K562 (cell line): Measurements from ENCODE around the gene PEBP1. TPM values are rescaled to one million over a fixed set of nuclear protein-coding genes. Genes with fewer than 3 reads are reported as not detected.
A peak's percentile ranks its signal among the peaks of the same experiment; 100 is the strongest.

Experiments used
- DMBX1 ChIP-seq: fragments of 250-450 bp; sonication (Bioruptor Pico); IDR thresholded peaks from 2 replicates; pipeline ENCODE4 v1.8.0; 2022; ENCODE audit warnings: inconsistent platforms, mild to moderate bottlenecking, moderate library complexity, borderline replicate concordance
- PTTG1 ChIP-seq: fragments of 450-650 bp; IDR thresholded peaks from 2 replicates; pipeline ENCODE4 v1.6.1; 2016; ENCODE audit warnings: low read depth, mild to moderate bottlenecking, missing genetic modification characterization, missing compliant biosample characterization
- polyA plus RNA-seq, 8 experiments: library from polyadenylated mRNA; depleted of rRNA in 4 of 8; stranded (reverse) in 5 of 8; unstranded in 3 of 8; fragments of >200 nt; fragmentation: Nextera tagmentation in 2 of 8; fragmentation: Illumina TruSeq in 1 of 8; extraction: Ambion mirVana in 2 of 8; extraction: Trizol in 1 of 8; gene quantifications; 2 replicates each; pipeline versions ENCODE4 v1.2.1 to v1.2.3, GENCODE V29; 2011 to 2014; ENCODE audit warnings: inconsistent platforms in 1 of 8, missing spikeins in 1 of 8
- total RNA-seq, 7 experiments: library from RNA; depleted of rRNA in 6 of 7; stranded (reverse); fragments of >200 nt in 6 of 7; fragmentation: Illumina TruSeq in 2 of 7; extraction: Trizol in 2 of 7; gene quantifications; 2 replicates each; pipeline versions ENCODE4 v1.2.1 to v1.2.3, GENCODE V29; 2011 to 2021; ENCODE audit warnings: low replicate concordance in 1 of 7
- TF ChIP-seq, protein P1 (sequence below), 2 experiments: fragments of 450-650 bp in 1 of 2; sonication (generic) in 1 of 2; formaldehyde crosslinking in 1 of 2; IDR thresholded peaks; 2 replicates each; pipeline versions ENCODE4 v1.7.1 to v1.9.0; 2016 to 2022; ENCODE audit warnings: inconsistent platforms in 1 of 2, mild to moderate bottlenecking in 1 of 2, missing genetic modification reagents in 1 of 2
- TF ChIP-seq, protein P2 (sequence below): sonication (generic); formaldehyde crosslinking; IDR thresholded peaks from 2 replicates; pipeline ENCODE4 v1.8.0; 2023; ENCODE audit warnings: mild to moderate bottlenecking, missing genetic modification reagents
- TF ChIP-seq, protein P3 (sequence below): fragments of 250-450 bp; sonication (Bioruptor Pico); IDR thresholded peaks from 2 replicates; pipeline ENCODE4 v1.9.0; 2021; ENCODE audit warnings: mild to moderate bottlenecking, inconsistent platforms
- TF ChIP-seq, protein P4 (sequence below): IDR thresholded peaks from 2 replicates; pipeline ENCODE4 v1.6.1; 2014; ENCODE audit warnings: antibody characterized with exemption

Gene PEBP1
- total and polyA plus RNA-seq, 9 of the 15 experiments (the other 6 are each of a cell fraction or from before 2014, with no cell fraction given): 77.3 to 207 (median 153) TPM

DNA sequence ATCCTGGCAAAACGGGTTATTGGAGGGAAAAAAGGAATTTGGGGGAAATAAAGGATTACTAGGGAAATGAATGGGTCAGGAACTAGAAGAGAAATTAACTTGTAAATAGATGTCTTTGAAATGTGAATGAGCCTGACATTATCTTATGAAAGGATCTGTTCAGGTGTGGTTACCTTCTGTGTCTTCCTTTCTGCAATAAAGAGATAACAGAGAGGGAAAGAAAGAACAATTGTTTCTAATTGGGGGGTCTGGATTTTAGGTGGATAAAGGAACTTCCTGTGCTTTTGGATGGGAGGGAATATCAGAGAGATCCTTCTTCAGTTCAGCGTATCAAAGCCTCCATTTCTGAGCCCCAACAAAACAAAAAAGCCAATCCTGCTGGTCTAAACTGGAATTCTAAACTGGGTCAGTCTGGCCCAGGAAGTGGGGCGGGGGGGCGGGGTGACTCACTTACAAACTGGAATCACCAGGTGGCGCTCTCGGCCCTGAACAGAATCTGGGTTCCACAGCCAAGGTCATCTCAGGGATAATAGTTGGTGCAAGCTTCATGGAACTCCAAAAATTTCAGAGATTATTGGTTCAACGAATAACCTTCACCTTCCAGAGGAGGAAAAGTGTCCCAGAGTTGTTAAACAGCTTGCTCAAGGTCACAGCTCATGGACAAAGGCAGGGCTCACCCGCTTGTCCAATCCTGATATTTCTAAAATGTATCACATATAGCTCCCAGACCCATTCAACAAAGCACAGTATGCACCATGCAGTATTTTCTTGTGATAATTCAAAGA lies 15.2 kb upstream of the PEBP1 start (continued):
- TF ChIP-seq, protein P1, sequence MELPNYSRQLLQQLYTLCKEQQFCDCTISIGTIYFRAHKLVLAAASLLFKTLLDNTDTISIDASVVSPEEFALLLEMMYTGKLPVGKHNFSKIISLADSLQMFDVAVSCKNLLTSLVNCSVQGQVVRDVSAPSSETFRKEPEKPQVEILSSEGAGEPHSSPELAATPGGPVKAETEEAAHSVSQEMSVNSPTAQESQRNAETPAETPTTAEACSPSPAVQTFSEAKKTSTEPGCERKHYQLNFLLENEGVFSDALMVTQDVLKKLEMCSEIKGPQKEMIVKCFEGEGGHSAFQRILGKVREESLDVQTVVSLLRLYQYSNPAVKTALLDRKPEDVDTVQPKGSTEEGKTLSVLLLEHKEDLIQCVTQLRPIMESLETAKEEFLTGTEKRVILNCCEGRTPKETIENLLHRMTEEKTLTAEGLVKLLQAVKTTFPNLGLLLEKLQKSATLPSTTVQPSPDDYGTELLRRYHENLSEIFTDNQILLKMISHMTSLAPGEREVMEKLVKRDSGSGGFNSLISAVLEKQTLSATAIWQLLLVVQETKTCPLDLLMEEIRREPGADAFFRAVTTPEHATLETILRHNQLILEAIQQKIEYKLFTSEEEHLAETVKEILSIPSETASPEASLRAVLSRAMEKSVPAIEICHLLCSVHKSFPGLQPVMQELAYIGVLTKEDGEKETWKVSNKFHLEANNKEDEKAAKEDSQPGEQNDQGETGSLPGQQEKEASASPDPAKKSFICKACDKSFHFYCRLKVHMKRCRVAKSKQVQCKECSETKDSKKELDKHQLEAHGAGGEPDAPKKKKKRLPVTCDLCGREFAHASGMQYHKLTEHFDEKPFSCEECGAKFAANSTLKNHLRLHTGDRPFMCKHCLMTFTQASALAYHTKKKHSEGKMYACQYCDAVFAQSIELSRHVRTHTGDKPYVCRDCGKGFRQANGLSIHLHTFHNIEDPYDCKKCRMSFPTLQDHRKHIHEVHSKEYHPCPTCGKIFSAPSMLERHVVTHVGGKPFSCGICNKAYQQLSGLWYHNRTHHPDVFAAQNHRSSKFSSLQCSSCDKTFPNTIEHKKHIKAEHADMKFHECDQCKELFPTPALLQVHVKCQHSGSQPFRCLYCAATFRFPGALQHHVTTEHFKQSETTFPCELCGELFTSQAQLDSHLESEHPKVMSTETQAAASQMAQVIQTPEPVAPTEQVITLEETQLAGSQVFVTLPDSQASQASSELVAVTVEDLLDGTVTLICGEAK (IDR thresholded peaks at IDR 0.05): peak; percentile 49; the same call in 1 of the 2 replicates
- TF ChIP-seq, protein P1 (CRISPR knock-in tag; IDR thresholded peaks at IDR 0.05): no peak
- TF ChIP-seq, protein P2, sequence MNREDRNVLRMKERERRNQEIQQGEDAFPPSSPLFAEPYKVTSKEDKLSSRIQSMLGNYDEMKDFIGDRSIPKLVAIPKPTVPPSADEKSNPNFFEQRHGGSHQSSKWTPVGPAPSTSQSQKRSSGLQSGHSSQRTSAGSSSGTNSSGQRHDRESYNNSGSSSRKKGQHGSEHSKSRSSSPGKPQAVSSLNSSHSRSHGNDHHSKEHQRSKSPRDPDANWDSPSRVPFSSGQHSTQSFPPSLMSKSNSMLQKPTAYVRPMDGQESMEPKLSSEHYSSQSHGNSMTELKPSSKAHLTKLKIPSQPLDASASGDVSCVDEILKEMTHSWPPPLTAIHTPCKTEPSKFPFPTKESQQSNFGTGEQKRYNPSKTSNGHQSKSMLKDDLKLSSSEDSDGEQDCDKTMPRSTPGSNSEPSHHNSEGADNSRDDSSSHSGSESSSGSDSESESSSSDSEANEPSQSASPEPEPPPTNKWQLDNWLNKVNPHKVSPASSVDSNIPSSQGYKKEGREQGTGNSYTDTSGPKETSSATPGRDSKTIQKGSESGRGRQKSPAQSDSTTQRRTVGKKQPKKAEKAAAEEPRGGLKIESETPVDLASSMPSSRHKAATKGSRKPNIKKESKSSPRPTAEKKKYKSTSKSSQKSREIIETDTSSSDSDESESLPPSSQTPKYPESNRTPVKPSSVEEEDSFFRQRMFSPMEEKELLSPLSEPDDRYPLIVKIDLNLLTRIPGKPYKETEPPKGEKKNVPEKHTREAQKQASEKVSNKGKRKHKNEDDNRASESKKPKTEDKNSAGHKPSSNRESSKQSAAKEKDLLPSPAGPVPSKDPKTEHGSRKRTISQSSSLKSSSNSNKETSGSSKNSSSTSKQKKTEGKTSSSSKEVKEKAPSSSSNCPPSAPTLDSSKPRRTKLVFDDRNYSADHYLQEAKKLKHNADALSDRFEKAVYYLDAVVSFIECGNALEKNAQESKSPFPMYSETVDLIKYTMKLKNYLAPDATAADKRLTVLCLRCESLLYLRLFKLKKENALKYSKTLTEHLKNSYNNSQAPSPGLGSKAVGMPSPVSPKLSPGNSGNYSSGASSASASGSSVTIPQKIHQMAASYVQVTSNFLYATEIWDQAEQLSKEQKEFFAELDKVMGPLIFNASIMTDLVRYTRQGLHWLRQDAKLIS: no peak
- TF ChIP-seq DMBX1 (CRISPR knock-in tag) (no peak), PTTG1 (no peak)
- TF ChIP-seq, protein P3, sequence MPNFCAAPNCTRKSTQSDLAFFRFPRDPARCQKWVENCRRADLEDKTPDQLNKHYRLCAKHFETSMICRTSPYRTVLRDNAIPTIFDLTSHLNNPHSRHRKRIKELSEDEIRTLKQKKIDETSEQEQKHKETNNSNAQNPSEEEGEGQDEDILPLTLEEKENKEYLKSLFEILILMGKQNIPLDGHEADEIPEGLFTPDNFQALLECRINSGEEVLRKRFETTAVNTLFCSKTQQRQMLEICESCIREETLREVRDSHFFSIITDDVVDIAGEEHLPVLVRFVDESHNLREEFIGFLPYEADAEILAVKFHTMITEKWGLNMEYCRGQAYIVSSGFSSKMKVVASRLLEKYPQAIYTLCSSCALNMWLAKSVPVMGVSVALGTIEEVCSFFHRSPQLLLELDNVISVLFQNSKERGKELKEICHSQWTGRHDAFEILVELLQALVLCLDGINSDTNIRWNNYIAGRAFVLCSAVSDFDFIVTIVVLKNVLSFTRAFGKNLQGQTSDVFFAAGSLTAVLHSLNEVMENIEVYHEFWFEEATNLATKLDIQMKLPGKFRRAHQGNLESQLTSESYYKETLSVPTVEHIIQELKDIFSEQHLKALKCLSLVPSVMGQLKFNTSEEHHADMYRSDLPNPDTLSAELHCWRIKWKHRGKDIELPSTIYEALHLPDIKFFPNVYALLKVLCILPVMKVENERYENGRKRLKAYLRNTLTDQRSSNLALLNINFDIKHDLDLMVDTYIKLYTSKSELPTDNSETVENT (CRISPR knock-in tag): no peak
- TF ChIP-seq, protein P4, sequence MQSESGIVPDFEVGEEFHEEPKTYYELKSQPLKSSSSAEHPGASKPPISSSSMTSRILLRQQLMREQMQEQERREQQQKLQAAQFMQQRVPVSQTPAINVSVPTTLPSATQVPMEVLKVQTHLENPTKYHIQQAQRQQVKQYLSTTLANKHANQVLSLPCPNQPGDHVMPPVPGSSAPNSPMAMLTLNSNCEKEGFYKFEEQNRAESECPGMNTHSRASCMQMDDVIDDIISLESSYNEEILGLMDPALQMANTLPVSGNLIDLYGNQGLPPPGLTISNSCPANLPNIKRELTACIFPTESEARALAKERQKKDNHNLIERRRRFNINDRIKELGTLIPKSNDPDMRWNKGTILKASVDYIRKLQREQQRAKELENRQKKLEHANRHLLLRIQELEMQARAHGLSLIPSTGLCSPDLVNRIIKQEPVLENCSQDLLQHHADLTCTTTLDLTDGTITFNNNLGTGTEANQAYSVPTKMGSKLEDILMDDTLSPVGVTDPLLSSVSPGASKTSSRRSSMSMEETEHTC: no peak
